ENCODE data around the gene ATAD1. TPM values are rescaled to one million over a fixed set of nuclear protein-coding genes. Genes with fewer than 3 reads are reported as not detected.

The ATAD1 gene
- total and polyA plus RNA-seq, 2 of the 8 experiments (the other 6 are each of a cell fraction or from before 2014, with no cell fraction given): 8.9 to 35.3 TPM

- Histone ChIP-seq H4K5ac (ENCODE audit: insufficient read length, low read depth, low read length) (peak overlapping the region; percentile 93), H3K27ac (ENCODE audit: low read depth, low read length) (peak overlapping the region; percentile 70; the same call in 1 of the 2 replicates)
- FAIRE-seq: no peak
- peak in 2 of 3 experiments; percentile 1 to 9; a peak in 2 of 4 replicates for TF ChIP-seq CTCF (IDR thresholded peaks at IDR 0.05; ENCODE audit: control extremely low read depth in 1 of 3, insufficient read depth in 1 of 3, low read depth in 1 of 3, low read length in 3 of 3)
- TF ChIP-seq POLR2AphosphoS5 (IDR thresholded peaks at IDR 0.05; ENCODE audit: low read depth, low read length): no peak
- no peak for TF ChIP-seq ATF3 (IDR thresholded peaks at IDR 0.05; ENCODE audit: insufficient read depth, low read depth, low read length)
Observed at GRCh38 chr10:87861566-87861952, 43.5 kb upstream of the ATAD1 start.

More at GRCh38 chr10:87861566-87861952, 43.5 kb upstream of the ATAD1 start:
- no peak for DNase-seq (ENCODE audit: low read depth in 1 of 2, low spot score in 2 of 2)
- peak overlapping the region; percentile 73; the same call in 1 of the 2 replicates for H4K8ac ChIP-seq (ENCODE audit: extremely low read depth, insufficient read depth, low read length)
- H3K23me2 ChIP-seq (ENCODE audit: low read depth, low read length): peaks cover 24% of the 10 kb centered on the region
- peak overlapping the region; percentile 83 to 96 (median 90) for H3K4me3 ChIP-seq (ENCODE audit: extremely low read depth in 1 of 4, insufficient read depth in 2 of 4, low read depth in 3 of 4, low read length in 4 of 4)
- peak overlapping the region; percentile 35; the same call in 1 of the 2 replicates for H2BK12ac ChIP-seq (ENCODE audit: low read depth, low read length)
- peaks cover 0 to 4% (median 1%) of the 10 kb centered on the region in 4 experiments; a peak in 4 of 7 replicates for H3K4me1 ChIP-seq (replicated peaks in 1 of 4; ENCODE audit: control insufficient read depth in 3 of 4, insufficient read depth in 4 of 4, low read length in 3 of 4)
- H3K4me2 ChIP-seq (ENCODE audit: insufficient read depth in 1 of 2, low read depth in 2 of 2, low read length in 2 of 2): peak overlapping the region; percentile 78 to 98
- no peak overlapping the region for H3K14ac ChIP-seq (ENCODE audit: insufficient read length)
- ChIA-PET CTCF (ENCODE audit: partially characterized antibody) (interaction anchor here (0.7 to 3.8 kb wide), 8 partner anchors 9 to 691 kb away, joined by 3 to 19 read pairs (median 4); no protein-coding TSS in a partner anchor), POLR2A (ENCODE audit: partially characterized antibody) (interaction anchor here (1.0 to 4.4 kb wide), 27 partner anchors 11 to 721 kb away, joined by 3 to 24 read pairs (median 4); partner anchors contain the start of genes ATAD1 and RNLS)
- no peaks in the 10 kb centered on the region for H3K36me3 ChIP-seq (ENCODE audit: control insufficient read depth in 2 of 4, insufficient read depth in 4 of 4, low read length in 3 of 4)
- peak overlapping the region; percentile 1 for H3K56ac ChIP-seq (replicated peaks; ENCODE audit: insufficient read length, low read depth, low read length)
- H3K23ac ChIP-seq (ENCODE audit: insufficient read length): no peak overlapping the region
- H2BK20ac ChIP-seq (ENCODE audit: low read length): no peak overlapping the region
- no peaks in the 10 kb centered on the region for H3K27me3 ChIP-seq (replicated peaks in 1 of 4; ENCODE audit: control insufficient read depth in 3 of 4, extremely low read depth in 1 of 4, insufficient read depth in 3 of 4, low read length in 3 of 4)
- 4% methylated on average over 16 of the region's 16 CpGs; no CpG with 5 or more reads in 1 of the 2 experiments for WGBS, 2 experiments (ENCODE audit: extremely low coverage in 1 of 2, insufficient coverage in 1 of 2, insufficient read length in 1 of 2, insufficient replicate concordance in 2 of 2, low coverage in 1 of 2, low lambda C conversion rate in 2 of 2, missing lambda C conversion rate in 1 of 2)
- no peaks in the 10 kb centered on the region for H3K9me3 ChIP-seq (ENCODE audit: insufficient read depth in 2 of 2, low read depth in 1 of 2, low read length in 1 of 2)
- H3K4ac ChIP-seq (replicated peaks; ENCODE audit: insufficient read length, low read depth, low read length): peak overlapping the region; percentile 30
- H4K91ac ChIP-seq (replicated peaks; ENCODE audit: insufficient read length, low read length): no peak overlapping the region
- peak overlapping the region; percentile 46 for H2AFZ ChIP-seq (ENCODE audit: low read length)
- peak overlapping the region; percentile 83; the same call in 1 of the 2 replicates for H2BK15ac ChIP-seq (ENCODE audit: low read length)
- no peak overlapping the region for H2AK5ac ChIP-seq (ENCODE audit: low read depth, low read length)
- H3K18ac ChIP-seq (ENCODE audit: extremely low read depth, low read length): peak overlapping the region; percentile 75; the same call in 1 of the 2 replicates
- no peak overlapping the region for H2BK120ac ChIP-seq (replicated peaks; ENCODE audit: low read depth, low read length)
- H2BK5ac ChIP-seq (ENCODE audit: low read depth, low read length): peak overlapping the region; percentile 73; the same call in 1 of the 2 replicates
- peaks cover 11 to 13% of the 10 kb centered on the region in 2 experiments for H4K20me1 ChIP-seq (replicated peaks in 1 of 2; ENCODE audit: control insufficient read depth in 1 of 2, insufficient read depth in 2 of 2, low read length in 2 of 2)
- peaks cover 18 to 25% of the 10 kb centered on the region in 2 experiments for H3K79me2 ChIP-seq (ENCODE audit: control insufficient read depth in 1 of 2, insufficient read depth in 2 of 2, low read length in 2 of 2)
- no peaks in the 10 kb centered on the region for H3K79me1 ChIP-seq (ENCODE audit: low read depth, low read length)
- H3K9ac ChIP-seq (replicated peaks in 1 of 4; ENCODE audit: extremely low read depth in 1 of 4, low read depth in 3 of 4, low read length in 3 of 4): peak overlapping the region in 3 of 4 experiments; percentile 32 to 71 (median 70); a peak in 6 of 7 replicates

Data from H1 (cell line).